IPS-18c (cell line): ENCODE data around the gene MAP7D3.

Experiments used
- H3K4me3 ChIP-seq: 2 replicates; pipeline ENCODE4 v1.7.0; 2013; ENCODE audit warnings: low read depth, mild to moderate bottlenecking, low read length, moderate library complexity; ENCODE audit not compliant: insufficient read depth
- H3K9me3 ChIP-seq: one replicate; pipeline ENCODE4 v1.6.1; 2013; ENCODE audit warnings: mild to moderate bottlenecking, low read length, moderate library complexity; ENCODE audit not compliant: control insufficient read depth, insufficient read depth

The MAP7D3 gene

DNA sequence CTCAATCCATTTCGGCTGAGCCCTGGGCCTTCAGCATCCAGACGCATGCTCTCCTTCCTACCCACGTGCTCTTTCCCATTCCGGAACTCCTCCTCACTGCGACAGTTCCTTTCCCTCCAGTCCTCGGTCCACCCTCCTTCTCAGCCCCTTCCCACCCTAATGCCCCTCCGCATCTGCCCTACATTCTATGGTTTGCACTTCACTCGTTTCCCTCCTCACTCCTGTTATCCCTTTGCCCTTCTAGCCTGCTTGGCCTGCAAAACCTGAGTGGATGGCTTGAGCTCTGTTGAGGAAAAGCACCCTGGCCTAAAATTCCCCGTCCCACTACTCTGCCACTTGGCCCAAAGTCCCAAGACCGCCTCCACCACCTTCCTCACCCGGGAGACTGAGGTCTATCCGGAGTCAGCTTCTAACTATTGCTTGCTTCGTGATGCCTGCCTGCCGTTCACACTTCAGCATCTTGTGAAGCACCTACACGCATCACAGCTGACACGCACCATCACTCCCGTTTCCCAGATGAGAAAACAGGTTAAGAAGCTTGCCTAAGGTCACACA lies 38.6 kb downstream of the MAP7D3 start:
- peaks cover 2% of the 10 kb centered on the region for H3K9me3 ChIP-seq
- no peak overlapping the region for H3K4me3 ChIP-seq

GRCh38 chrX:136211766-136212556 lies 39.2 kb downstream of the MAP7D3 start:
- H3K9me3 ChIP-seq: peaks cover 2% of the 10 kb centered on the region
- no peak overlapping the region for H3K4me3 ChIP-seq

DNA sequence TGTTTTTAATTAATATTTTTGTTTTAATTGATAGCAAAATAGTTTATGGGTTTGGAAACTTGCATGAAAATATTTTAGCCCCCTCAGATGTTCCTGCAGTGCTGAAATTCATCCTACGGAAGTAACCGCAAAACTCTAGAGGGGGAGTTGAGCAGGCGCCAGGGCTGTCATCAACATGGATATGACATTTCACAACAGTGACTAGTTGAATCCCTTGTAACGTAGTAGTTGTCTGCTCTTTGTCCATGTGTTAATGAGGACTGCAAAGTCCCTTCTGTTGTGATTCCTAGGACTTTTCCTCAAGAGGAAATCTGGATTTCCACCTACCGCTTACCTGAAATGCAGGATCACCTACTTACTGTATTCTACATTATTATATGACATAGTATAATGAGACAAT lies 40.4 kb downstream of the MAP7D3 start:
- Histone ChIP-seq H3K9me3 (peaks cover 2% of the 10 kb centered on the region), H3K4me3 (no peak overlapping the region)

DNA sequence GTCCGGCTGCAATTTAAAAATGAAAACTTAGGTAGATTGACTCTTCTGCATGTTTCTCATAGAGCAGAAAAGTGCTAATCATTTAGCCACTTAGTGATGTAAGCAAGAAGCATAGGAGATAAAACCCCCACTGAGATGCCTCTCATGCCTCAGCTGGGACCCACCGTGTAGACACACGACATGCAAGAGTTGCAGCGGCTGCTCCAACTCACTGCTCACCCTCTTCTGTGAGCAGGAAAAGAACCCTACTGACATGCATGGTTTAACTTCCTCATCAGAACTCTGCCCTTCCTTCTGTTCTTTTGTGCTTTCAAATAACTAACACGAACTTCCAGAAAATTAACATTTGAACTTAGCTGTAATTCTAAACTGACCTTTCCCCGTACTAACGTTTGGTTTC lies 41.0 kb downstream of the MAP7D3 start:
- Histone ChIP-seq H3K9me3 (peaks cover 2% of the 10 kb centered on the region), H3K4me3 (no peak overlapping the region)

- Histone ChIP-seq H3K4me3 (no peak overlapping the region), H3K9me3 (peaks cover 2% of the 10 kb centered on the region)
These were observed 41.4 kb downstream of the MAP7D3 start for GRCh38 chrX:136209751-136210150.

DNA sequence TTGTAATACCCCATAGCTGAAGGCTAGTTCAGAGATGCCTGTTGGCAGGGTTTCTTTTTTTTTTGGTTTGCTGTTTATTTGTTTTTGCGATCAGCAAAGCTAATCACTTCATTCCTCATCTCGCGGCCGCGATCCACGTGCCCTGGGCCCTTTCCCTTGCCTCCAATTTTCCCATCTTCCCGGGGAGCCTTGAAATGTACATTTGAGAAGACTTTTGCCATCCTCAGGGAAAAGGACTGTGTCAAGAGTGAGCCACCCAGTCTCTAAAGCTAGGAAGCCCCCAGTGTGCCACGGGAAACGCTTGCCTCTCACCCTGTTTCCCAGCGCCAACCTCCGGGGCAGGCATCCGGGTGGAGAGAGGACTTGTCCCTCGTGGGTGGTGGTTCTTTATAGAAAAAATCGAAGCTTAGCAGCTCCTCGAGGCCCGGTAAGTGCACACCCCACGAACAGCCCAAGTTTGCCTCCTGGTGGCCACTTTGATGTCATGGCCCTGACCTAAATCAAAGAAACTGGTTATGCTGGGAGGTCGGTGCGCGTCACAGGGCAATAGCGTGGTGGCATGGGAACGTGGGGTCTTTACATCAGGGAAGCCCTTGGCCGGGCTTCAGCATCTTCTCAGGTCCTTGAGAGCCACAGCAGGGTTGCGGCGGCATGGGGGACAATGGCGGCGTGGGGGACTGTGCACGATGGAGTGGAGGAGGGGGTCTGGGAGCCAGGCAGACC lies 42.0 kb downstream of the MAP7D3 start:
- Histone ChIP-seq H3K9me3 (no peaks in the 10 kb centered on the region), H3K4me3 (no peak overlapping the region)

DNA sequence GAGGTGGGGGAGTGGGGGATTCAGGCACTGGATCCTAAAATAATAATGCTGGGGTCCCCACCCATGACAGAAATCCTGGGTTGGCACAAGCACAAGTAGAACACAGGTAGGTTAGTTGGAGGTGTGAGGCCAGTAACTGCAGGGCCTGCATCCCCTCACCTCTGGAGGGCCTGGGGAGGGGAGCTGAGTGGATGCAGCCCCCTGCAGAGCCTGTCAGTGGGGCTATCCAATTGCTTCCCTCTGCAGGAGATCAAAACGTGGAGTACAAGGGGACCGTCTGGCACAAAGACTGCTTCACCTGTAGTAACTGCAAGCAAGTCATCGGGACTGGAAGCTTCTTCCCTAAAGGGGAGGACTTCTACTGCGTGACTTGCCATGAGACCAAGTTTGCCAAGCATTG lies 43.7 kb downstream of the MAP7D3 start:
- Histone ChIP-seq H3K4me3 (no peak overlapping the region), H3K9me3 (no peaks in the 10 kb centered on the region)

DNA sequence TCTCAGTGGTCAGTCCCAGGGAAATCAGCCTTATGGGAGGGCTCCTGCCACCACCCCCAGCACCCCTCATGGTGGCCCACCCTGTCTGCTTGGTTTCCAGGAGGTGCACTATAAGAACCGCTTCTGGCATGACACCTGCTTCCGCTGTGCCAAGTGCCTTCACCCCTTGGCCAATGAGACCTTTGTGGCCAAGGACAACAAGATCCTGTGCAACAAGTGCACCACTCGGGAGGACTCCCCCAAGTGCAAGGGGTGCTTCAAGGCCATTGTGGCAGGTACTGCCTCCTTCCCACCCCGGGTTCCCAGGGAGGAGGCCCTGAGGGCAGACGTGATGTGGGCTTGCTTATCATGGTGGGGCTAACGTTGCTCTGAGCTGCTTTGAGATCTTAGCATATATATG lies 44.3 kb downstream of the MAP7D3 start:
- Histone ChIP-seq H3K4me3 (no peak overlapping the region), H3K9me3 (no peaks in the 10 kb centered on the region)

DNA sequence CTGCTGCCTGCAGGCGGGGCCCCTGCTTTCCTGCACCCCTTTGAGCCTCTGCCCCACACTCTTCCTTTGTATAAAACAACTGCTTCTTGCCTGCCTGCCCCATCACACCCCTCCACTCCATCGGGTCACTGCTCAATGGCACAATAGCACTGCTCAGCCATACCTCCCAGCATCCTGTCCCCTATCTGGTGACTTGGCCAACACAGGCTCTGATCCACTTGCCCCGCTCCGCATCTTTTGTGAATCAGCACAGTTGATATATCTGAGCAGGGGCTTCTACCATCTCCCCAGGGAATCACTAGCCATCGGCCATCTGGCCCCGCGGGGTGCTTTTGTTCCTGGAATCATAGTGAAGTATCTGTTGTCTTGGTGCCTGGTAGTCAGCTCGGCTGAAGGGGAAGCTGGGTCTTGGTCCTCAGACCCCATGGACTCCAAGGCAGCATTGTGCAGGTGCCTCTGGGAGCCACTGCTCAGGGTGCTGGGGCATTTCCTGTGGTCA lies 45.3 kb downstream of the MAP7D3 start:
- Histone ChIP-seq H3K9me3 (no peaks in the 10 kb centered on the region), H3K4me3 (no peak overlapping the region)

GRCh38 chrX:136204571-136204970 lies 46.6 kb downstream of the MAP7D3 start:
- H3K4me3 ChIP-seq: no peak overlapping the region
- H3K9me3 ChIP-seq: no peaks in the 10 kb centered on the region

GRCh38 chrX:136203951-136204350 lies 47.2 kb downstream of the MAP7D3 start:
- Histone ChIP-seq H3K9me3 (no peaks in the 10 kb centered on the region), H3K4me3 (no peak overlapping the region)

GRCh38 chrX:136203438-136203837 lies 47.8 kb downstream of the MAP7D3 start:
- H3K9me3 ChIP-seq: no peaks in the 10 kb centered on the region

DNA sequence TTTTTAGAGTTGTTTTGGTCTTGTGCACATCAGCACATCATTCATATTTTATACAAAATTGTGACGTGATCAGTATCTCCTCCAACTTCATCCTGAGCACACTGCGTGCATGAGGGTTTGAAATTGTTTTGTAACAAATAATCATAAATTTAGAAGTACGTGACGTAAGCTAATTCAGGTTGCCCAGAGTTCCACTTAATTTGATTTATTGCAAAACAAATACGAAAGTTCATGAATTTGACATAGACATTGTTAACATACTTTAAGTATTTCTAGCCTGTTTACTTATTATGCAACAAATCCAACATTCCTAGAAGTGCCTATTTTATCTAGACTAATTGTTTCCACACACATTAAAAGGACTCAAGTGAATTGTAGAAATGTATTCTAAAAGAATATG lies 48.3 kb downstream of the MAP7D3 start:
- no peak overlapping the region for H3K4me3 ChIP-seq
- no peaks in the 10 kb centered on the region for H3K9me3 ChIP-seq

More at GRCh38 chrX:136203438-136203837, 47.8 kb downstream of the MAP7D3 start:
- no peak overlapping the region for H3K4me3 ChIP-seq

DNA sequence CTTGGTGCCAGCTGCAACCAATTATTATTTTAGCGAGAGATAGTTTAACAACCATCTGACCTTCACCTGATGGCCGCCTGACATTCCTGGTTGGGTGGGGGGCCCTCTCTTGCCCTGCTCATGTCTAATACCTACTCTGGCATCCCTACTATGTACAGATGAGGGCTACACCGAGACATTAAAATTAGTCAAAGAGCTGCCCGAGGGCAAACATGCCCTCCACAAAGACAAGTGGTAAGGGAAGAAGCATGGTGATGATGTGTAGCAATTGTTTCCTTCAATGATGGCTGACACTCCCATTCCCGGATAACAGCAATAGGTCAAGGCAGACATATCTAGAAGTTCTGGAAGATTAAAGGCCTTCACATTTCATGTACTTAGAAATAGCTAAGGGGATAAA lies 49.6 kb downstream of the MAP7D3 start:
- no peak overlapping the region for H3K4me3 ChIP-seq
- no peaks in the 10 kb centered on the region for H3K9me3 ChIP-seq

- Histone ChIP-seq H3K9me3 (no peaks in the 10 kb centered on the region), H3K4me3 (no peak overlapping the region)
These were observed 50.7 kb downstream of the MAP7D3 start for GRCh38 chrX:136200466-136200865.

- no peak overlapping the region for H3K4me3 ChIP-seq
- no peaks in the 10 kb centered on the region for H3K9me3 ChIP-seq
These were observed 51.8 kb downstream of the MAP7D3 start for GRCh38 chrX:136199365-136199764.

DNA sequence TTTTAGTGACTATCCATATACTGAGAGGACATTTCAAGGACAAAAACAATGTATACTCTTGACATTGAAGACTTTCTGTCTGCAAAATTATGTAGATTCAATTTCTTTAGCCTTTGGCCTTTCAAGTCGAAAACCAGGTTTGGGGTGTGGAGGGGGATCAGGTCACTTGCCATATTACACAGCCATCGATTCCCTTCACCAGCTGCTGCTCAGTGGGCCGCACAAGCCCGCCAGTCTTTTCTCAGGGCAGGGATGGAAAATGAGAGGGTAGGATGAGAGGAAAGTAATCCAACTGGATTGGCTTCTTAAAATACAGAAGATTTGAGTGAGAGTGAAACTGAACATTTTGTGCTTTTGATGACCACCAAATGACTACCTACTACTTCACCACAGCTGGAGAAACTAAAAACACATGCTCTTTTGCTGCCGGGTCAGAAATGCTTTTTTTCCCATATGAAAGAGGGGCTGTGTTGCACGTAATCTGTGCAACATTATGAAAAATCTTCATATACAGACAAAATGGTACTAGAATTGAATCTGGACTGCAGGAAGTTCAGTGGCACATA lies 52.4 kb downstream of the MAP7D3 start:
- H3K4me3 ChIP-seq: no peak overlapping the region
- H3K9me3 ChIP-seq: no peaks in the 10 kb centered on the region

DNA sequence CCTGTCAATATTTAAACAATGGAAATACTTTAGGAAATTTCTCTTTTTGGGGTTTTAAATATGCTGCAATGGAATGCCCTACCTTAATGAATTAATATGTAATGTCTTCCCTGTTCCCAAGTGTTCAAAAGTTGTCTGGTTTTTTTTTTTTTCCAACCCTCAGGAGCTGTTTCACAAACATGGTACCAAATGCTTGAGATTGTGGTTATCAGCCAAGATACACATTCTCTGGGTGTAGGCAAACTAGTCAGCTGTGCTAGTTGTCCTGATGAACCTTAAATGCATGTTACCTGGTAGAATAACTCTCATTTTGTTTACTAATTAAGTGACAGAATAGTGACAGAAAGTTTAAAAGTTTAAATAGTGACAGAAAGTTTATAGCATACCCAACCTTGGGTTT lies 53.2 kb downstream of the MAP7D3 start:
- Histone ChIP-seq H3K4me3 (no peak overlapping the region), H3K9me3 (no peaks in the 10 kb centered on the region)
